Smooth muscle cell (in vitro differentiated cells): ENCODE measurements around the gene CCDC91. TPM values are rescaled to one million over a fixed set of nuclear protein-coding genes. Genes with fewer than 3 reads are reported as not detected.

ENCODE experiments used
- DNase-seq: peaks from one replicate; lab custom pipeline; 2025; ENCODE audit not compliant: unreplicated experiment; lab: John Stamatoyannopoulos, UW
- H2AFZ ChIP-seq: fragments of 200-600 bp; sonication (generic); 2 replicates; pipeline ENCODE4 v1.6.0; 2016; ENCODE audit warnings: antibody characterized with exemption, low read depth, mild to moderate bottlenecking
- H3F3A ChIP-seq: fragments of 200-600 bp; sonication (generic); 2 replicates; pipeline ENCODE4 v1.6.0; 2017; ENCODE audit warnings: antibody characterized with exemption, low read depth
- H3K27ac ChIP-seq: fragments of 200-600 bp; sonication (generic); 2 replicates; pipeline ENCODE4 v1.5.1; 2016; ENCODE audit warnings: low read depth, mild to moderate bottlenecking
- H3K27me3 ChIP-seq: fragments of 200-600 bp; sonication (generic); 2 replicates; pipeline ENCODE4 v1.6.1; 2016; ENCODE audit warnings: low read depth, mild to moderate bottlenecking
- H3K36me3 ChIP-seq: fragments of 200-600 bp; sonication (generic); 2 replicates; pipeline ENCODE4 v1.5.1; 2016; ENCODE audit warnings: low read depth
- H3K4me1 ChIP-seq: fragments of 200-600 bp; sonication (generic); 2 replicates; pipeline ENCODE4 v1.5.1; 2016; ENCODE audit warnings: low read depth
- H3K4me2 ChIP-seq: fragments of 200-600 bp; sonication (generic); 2 replicates; pipeline ENCODE4 v1.6.0; 2016; ENCODE audit warnings: mild to moderate bottlenecking
- H3K4me3 ChIP-seq: fragments of 200-600 bp; sonication (generic); 2 replicates; pipeline ENCODE4 v1.5.1; 2016; ENCODE audit warnings: mild to moderate bottlenecking
- H3K79me2 ChIP-seq: fragments of 200-600 bp; sonication (generic); 2 replicates; pipeline ENCODE4 v1.6.0; 2016; ENCODE audit warnings: low read depth, mild to moderate bottlenecking
- H3K9ac ChIP-seq: fragments of 200-600 bp; sonication (generic); 2 replicates; pipeline ENCODE4 v1.6.0; 2016; ENCODE audit warnings: low read depth
- H3K9me3 ChIP-seq: fragments of 200-600 bp; sonication (generic); replicated peaks from 2 replicates; pipeline ENCODE4 v1.5.1; 2016; ENCODE audit warnings: low read depth
- H4K20me1 ChIP-seq: fragments of 200-600 bp; sonication (generic); 2 replicates; pipeline ENCODE4 v1.6.0; 2016; ENCODE audit warnings: low read depth
- CTCF ChIP-seq: fragments of 200-600 bp; sonication (generic); IDR thresholded peaks from 2 replicates; pipeline ENCODE4 v1.5.1; 2017; ENCODE audit warnings: borderline replicate concordance, mild to moderate bottlenecking, antibody characterized with exemption; ENCODE audit not compliant: insufficient read depth, poor library complexity, severe bottlenecking
- WGBS: methylation state at CpG from one replicate; pipeline ENCODE4 v1.1.7; 2016; ENCODE audit warnings: low lambda C conversion rate; 5-methylcytosine and 5-hydroxymethylcytosine counted together
- polyA plus RNA-seq: library from polyadenylated mRNA; unstranded; fragments of >200 nt; fragmentation: Nextera tagmentation; extraction: Ambion mirVana; gene quantifications from 2 replicates; pipeline ENCODE4 v1.2.1, GENCODE V29; 2016
- total RNA-seq: library from RNA; depleted of rRNA; stranded (reverse); fragments of >200 nt; gene quantifications from 2 replicates; pipeline ENCODE4 v1.2.3, GENCODE V29; 2014

The CCDC91 gene
- total and polyA plus RNA-seq, 2 experiments from 2014 or later = 20.1 to 23.7 TPM

GRCh38 chr12:28355161-28355560 lies 164.9 kb downstream of the CCDC91 start:
- H3K27ac ChIP-seq = no peak overlapping the region
- no peak for TF ChIP-seq CTCF

GRCh38 chr12:28360253-28360652 lies 170.0 kb downstream of the CCDC91 start:
- Histone ChIP-seq H3K4me1 (no peaks in the 10 kb centered on the region), H3F3A (no peaks in the 10 kb centered on the region), H3K27me3 (no peaks in the 10 kb centered on the region), H3K79me2 (no peaks in the 10 kb centered on the region), H3K4me2 (no peak overlapping the region), H3K36me3 (no peaks in the 10 kb centered on the region), H4K20me1 (no peaks in the 10 kb centered on the region), H3K4me3 (no peak overlapping the region), H2AFZ (no peak overlapping the region), H3K9ac (no peak overlapping the region), H3K9me3 (no peaks in the 10 kb centered on the region), H3K27ac (no peak overlapping the region)
- WGBS = 87% methylated on average over 2 of the region's 2 CpGs
- no peak for DNase-seq
- TF ChIP-seq CTCF = no peak

More at GRCh38 chr12:28355161-28355560, 164.9 kb downstream of the CCDC91 start:
- Histone ChIP-seq H4K20me1 (no peaks in the 10 kb centered on the region), H3K4me1 (no peaks in the 10 kb centered on the region), H3F3A (no peaks in the 10 kb centered on the region), H3K27me3 (no peaks in the 10 kb centered on the region), H3K4me3 (no peak overlapping the region), H3K79me2 (no peaks in the 10 kb centered on the region), H2AFZ (no peak overlapping the region), H3K9me3 (peaks cover 17% of the 10 kb centered on the region), H3K9ac (no peak overlapping the region), H3K4me2 (no peak overlapping the region), H3K36me3 (no peaks in the 10 kb centered on the region)
- DNase-seq = no peak

- H2AFZ ChIP-seq = no peak overlapping the region
- no peaks in the 10 kb centered on the region for H3F3A ChIP-seq
- TF ChIP-seq CTCF = no peak
- H3K4me1 ChIP-seq = no peaks in the 10 kb centered on the region
- no peaks in the 10 kb centered on the region for H3K27me3 ChIP-seq
- peaks cover 2% of the 10 kb centered on the region for H3K36me3 ChIP-seq
- H3K9me3 ChIP-seq = no peaks in the 10 kb centered on the region
- H3K27ac ChIP-seq = no peak overlapping the region
- no peak overlapping the region for H3K4me3 ChIP-seq
- no peaks in the 10 kb centered on the region for H4K20me1 ChIP-seq
- WGBS = 95% methylated on average over 1 of the region's 1 CpG
- H3K9ac ChIP-seq = no peak overlapping the region
- no peaks in the 10 kb centered on the region for H3K79me2 ChIP-seq
- no peak for DNase-seq
- no peak overlapping the region for H3K4me2 ChIP-seq
These were observed 177.1 kb downstream of the CCDC91 start for GRCh38 chr12:28367326-28367725.

- Histone ChIP-seq H2AFZ (no peak overlapping the region), H4K20me1 (no peaks in the 10 kb centered on the region), H3K4me2 (no peak overlapping the region), H3F3A (no peaks in the 10 kb centered on the region), H3K27ac (no peak overlapping the region), H3K9me3 (no peaks in the 10 kb centered on the region), H3K79me2 (no peaks in the 10 kb centered on the region), H3K9ac (no peak overlapping the region), H3K36me3 (peaks cover 2% of the 10 kb centered on the region), H3K4me3 (no peak overlapping the region), H3K27me3 (no peaks in the 10 kb centered on the region), H3K4me1 (no peaks in the 10 kb centered on the region)
- 98% methylated on average over 2 of the region's 2 CpGs for whole genome bisulfite sequencing
- no peak for TF ChIP-seq CTCF
- no peak for DNase-seq
These were observed 177.7 kb downstream of the CCDC91 start for GRCh38 chr12:28367993-28368392.
